ENCODE data around the gene OR4C15.

Gene OR4C15

GRCh38 chr11:55554169-55554568, at the start of gene OR4C15:
OR4C15 (plus strand) TSS chr11:55554469; CDS start chr11:55554469, 0 bp downstream.
- no peak for DNase-seq

GRCh38 chr11:55571828-55572227, 17.6 kb downstream of the OR4C15 start, which contains the start of gene OR4C16:
OR4C16 (plus strand) TSS chr11:55572128; CDS start chr11:55572128, 0 bp downstream.
- no peak for DNase-seq

- no peak for DNase-seq
These were observed 18.3 kb downstream of the OR4C15 start for GRCh38 chr11:55572548-55572947.

Data from NCI-H510A treated with DMSO at 0.1 percent for 48 hours (cell line).